ENCODE measurements around the gene ADGRF1.
A peak's percentile ranks its signal among the peaks of the same experiment; 100 is the strongest.

The ADGRF1 gene

DNA sequence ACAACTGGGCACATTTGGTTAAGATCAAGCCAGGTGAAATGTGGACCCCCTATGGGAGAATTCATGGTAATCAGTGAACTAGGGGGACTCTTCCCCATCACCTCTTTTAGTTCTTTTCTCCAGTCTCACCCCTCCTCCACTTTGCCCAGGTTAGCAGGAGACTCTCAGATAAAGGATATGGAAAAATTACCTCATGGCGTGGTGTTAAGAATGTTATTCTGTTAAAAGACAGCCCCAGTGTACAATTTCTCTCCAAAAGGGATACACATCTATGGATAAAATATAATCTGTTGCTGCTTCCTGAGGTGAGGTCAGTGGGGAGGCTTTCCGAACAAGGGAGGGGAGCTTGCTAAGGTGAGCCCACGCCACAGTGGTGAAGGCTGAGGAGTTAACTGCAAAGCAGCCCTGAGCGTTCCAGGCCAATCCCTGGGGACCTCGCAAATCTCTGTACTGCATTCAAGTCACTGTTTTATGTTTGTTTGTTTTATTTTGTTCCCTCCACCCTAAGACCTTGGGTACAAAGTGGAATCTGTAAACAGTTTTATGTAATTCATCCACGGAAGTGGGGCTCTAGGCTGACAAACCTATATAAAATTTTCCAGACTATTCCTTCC lies 52.0 kb downstream of the ADGRF1 start:
- no peak for DNase-seq (ENCODE audit: low read depth)
- TF ChIP-seq, protein P1, sequence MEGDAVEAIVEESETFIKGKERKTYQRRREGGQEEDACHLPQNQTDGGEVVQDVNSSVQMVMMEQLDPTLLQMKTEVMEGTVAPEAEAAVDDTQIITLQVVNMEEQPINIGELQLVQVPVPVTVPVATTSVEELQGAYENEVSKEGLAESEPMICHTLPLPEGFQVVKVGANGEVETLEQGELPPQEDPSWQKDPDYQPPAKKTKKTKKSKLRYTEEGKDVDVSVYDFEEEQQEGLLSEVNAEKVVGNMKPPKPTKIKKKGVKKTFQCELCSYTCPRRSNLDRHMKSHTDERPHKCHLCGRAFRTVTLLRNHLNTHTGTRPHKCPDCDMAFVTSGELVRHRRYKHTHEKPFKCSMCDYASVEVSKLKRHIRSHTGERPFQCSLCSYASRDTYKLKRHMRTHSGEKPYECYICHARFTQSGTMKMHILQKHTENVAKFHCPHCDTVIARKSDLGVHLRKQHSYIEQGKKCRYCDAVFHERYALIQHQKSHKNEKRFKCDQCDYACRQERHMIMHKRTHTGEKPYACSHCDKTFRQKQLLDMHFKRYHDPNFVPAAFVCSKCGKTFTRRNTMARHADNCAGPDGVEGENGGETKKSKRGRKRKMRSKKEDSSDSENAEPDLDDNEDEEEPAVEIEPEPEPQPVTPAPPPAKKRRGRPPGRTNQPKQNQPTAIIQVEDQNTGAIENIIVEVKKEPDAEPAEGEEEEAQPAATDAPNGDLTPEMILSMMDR (conservative IDR thresholded peaks at IDR 0.05; ENCODE audit: control insufficient read depth, insufficient read depth, low read depth, low read length), result no peak
- H3K4me3 ChIP-seq (ENCODE audit: control insufficient read depth, low read depth, low read length), result no peak overlapping the region

DNA sequence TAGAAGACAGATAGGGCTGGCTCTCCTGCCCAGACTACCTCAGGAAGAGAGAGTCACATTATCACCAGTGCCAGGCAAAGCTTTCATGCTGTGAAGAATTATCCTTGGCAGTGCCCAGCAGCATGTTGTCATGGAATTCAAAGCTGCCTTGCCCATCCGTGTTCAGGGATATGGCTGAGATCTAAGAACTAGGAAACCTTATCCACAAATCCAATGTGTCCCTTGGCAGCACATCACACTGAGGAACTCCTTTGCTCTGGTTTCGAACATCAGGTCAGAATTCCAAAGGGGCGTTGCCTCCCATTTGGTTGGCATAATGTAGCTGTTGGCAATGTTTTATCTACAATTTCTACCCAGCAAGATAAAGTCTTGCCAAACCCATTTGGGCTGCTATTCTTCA lies 52.7 kb downstream of the ADGRF1 start:
- no peak for DNase-seq (ENCODE audit: low read depth)
- TF ChIP-seq, protein P1 (conservative IDR thresholded peaks at IDR 0.05; ENCODE audit: control insufficient read depth, insufficient read depth, low read depth, low read length), result no peak
- no peak overlapping the region for H3K4me3 ChIP-seq (ENCODE audit: control insufficient read depth, low read depth, low read length)

DNA sequence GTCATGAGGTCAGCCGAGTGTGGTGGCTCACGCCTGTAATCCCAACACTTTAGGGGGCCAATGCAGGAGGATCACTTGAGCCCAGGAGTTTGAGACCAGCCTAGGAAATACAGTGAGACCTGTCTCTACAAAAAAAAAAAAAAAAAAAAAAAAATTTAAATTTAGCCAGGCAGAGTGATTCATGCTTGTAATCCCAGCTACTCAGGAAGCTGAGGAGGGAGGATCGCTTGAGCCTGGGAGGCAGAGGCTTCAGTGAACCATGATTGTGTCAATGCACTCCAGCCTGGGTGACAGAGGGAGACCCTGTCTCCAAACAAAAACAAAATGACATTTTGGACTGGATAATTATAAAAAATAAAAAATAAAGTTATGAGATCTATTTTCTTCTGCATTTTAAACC lies 56.2 kb downstream of the ADGRF1 start:
- H3K4me3 ChIP-seq (ENCODE audit: control insufficient read depth, low read depth, low read length), result no peak overlapping the region
- DNase-seq (ENCODE audit: low read depth), result peak; percentile 21
- TF ChIP-seq, protein P1 (conservative IDR thresholded peaks at IDR 0.05; ENCODE audit: control insufficient read depth, insufficient read depth, low read depth, low read length), result no peak

DNA sequence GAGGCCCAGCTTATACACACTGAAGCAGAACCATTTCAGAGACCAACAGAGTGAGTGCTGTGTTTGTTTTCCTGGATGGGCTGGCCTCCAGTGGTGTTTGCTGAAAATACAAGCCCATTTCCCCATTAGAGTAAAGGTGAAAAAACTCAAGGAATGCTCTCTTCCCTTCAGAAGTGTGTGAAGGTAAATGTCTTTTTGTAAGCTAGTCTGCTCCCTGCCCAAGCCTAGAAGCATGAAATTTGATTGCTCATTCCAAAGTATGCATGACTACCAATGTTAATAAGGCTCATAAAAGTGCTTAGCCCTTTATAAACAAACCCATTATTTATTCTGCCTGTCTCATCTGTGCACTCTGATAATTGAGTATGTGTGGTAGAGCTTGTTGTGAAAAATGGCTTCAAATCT lies 59.1 kb downstream of the ADGRF1 start:
- TF ChIP-seq, protein P1 (conservative IDR thresholded peaks at IDR 0.05; ENCODE audit: control insufficient read depth, insufficient read depth, low read depth, low read length), result no peak
- no peak overlapping the region for H3K4me3 ChIP-seq (ENCODE audit: control insufficient read depth, low read depth, low read length)
- no peak for DNase-seq (ENCODE audit: low read depth)

DNA sequence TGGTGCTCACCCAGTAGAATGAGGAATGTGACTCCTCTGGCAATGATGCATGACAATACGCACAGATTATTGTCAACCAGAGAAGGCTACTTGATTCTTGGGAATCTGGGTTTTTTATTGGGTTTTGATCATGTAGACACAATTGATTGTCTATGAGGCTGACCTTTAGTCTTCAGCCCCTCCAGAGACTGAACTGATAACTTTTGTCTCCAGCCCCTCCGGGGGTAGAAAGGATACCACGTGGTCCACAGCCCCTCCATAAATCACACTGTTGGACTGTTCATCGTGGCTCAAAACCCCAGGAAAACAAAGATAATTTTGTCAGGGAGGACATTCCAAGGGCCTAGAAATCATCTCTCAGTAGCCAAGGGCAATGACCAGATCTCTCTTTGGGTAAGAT lies 62.9 kb downstream of the ADGRF1 start:
- no peak overlapping the region for H3K4me3 ChIP-seq (ENCODE audit: control insufficient read depth, low read depth, low read length)
- no peak for DNase-seq (ENCODE audit: low read depth)
- TF ChIP-seq, protein P1 (conservative IDR thresholded peaks at IDR 0.05; ENCODE audit: control insufficient read depth, insufficient read depth, low read depth, low read length), result no peak

DNA sequence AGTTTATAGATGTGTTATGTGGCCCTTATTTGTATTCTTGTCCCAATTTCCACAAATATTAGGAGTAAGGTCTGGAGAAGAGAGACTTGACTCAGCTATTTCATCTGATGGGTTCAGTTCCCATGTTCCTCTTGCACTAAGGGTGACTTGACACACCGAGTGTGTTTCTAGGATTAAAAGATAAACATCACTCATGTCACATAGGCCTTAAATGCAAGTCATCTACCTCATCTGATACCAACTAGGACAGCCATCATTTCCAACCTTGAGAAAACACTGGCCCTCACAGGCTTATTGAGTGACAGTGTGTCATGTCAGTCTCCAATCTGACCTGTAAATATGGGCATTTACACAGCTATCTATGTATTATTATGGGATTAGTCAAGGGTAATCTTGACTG lies 67.3 kb downstream of the ADGRF1 start:
- no peak overlapping the region for H3K4me3 ChIP-seq (ENCODE audit: control insufficient read depth, low read depth, low read length)
- DNase-seq (ENCODE audit: low read depth), result no peak
- TF ChIP-seq, protein P1 (conservative IDR thresholded peaks at IDR 0.05; ENCODE audit: control insufficient read depth, insufficient read depth, low read depth, low read length), result no peak

DNA sequence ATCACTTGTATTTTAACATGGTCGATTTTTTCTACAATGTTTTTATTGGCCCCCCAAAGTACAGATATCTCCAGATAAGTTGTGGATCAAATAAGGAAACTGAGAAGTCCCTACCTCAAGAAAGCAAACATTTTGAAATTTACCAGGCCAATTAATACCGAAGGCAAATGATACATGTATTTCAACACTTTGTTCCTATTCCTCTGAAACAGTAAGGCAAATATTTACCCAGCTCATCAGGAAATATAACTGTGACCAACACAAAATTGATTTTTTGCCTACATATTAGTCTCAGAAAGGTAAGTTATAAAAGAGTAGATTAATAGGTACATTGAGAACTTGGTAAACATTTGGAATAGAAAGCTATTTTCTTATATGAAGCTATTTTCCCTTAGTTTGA lies 69.1 kb downstream of the ADGRF1 start:
- TF ChIP-seq, protein P1 (conservative IDR thresholded peaks at IDR 0.05; ENCODE audit: control insufficient read depth, insufficient read depth, low read depth, low read length), result no peak
- no peak for DNase-seq (ENCODE audit: low read depth)
- no peak overlapping the region for H3K4me3 ChIP-seq (ENCODE audit: control insufficient read depth, low read depth, low read length)

All from fibroblast of mammary gland (primary cell).